ENCODE data around the gene CCDC50. TPM values are rescaled to one million over a fixed set of nuclear protein-coding genes. Genes with fewer than 3 reads are reported as not detected.

The CCDC50 gene
- total RNA-seq, 1 experiment from 2014 or later: 47.8 TPM

DNA sequence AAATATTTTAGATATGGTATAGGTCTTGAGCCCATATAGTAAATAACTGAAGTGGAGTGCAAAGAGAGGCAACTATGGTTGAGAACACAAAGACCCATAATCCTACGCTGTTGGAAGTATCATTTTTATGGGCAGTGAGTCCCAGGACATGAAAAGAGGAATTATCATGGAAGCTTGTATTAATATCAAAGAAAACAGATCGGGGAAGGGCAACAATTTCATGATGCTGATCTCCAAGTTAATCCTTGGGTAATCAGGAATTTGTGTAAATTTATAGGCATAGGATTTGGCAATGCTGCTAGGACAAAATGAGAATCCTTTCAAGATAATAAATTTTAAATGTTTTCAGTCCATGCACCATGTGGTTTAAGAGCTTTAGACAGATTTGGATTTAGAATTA lies 91.6 kb downstream of the CCDC50 start:
- no peak for DNase-seq (ENCODE audit: low read depth, low spot score)
- no peaks in the 10 kb centered on the region for H4K20me1 ChIP-seq (ENCODE audit: insufficient read depth)
- no peaks in the 10 kb centered on the region for H3K79me2 ChIP-seq (ENCODE audit: insufficient read depth, low read length)
- H3K4me1 ChIP-seq (ENCODE audit: control insufficient read depth in 1 of 2, insufficient read depth in 2 of 2, low read length in 2 of 2): no peaks in the 10 kb centered on the region
- no TSS peak for BruUV-seq (replicated peaks)
- H3K9me2 ChIP-seq (ENCODE audit: insufficient read depth): no peaks in the 10 kb centered on the region
- TF ChIP-seq EGR1 (IDR thresholded peaks at IDR 0.05; ENCODE audit: low read depth): no peak
- TF ChIP-seq SIN3A (IDR thresholded peaks at IDR 0.05; ENCODE audit: low read depth): no peak
- intact Hi-C loops (cut with micrococcal nuclease): no loop called here
- ChIA-PET CTCF (interaction anchor here (0.6 kb wide), 1 partner anchor 164 kb away, joined by 3 read pairs; no protein-coding TSS in a partner anchor), POLR2A (no interaction called here), RAD21 (ENCODE audit: low non-redundant PET in 1 of 2, low total read pairs in 2 of 2, uncharacterized antibody in 2 of 2, unreplicated experiment in 2 of 2) (interaction anchor here in 1 of 2 experiments (0.6 kb wide), 1 partner anchor 25 kb away, joined by 3 read pairs; no protein-coding TSS in a partner anchor)
- no peak overlapping the region for H3K27ac ChIP-seq (ENCODE audit: low read depth, low read length)
- no peak overlapping the region for H2AFZ ChIP-seq (ENCODE audit: low read depth, low read length, poor library complexity, severe bottlenecking)
- ATAC-seq: no peak
- H3K4me2 ChIP-seq (ENCODE audit: low read length): no peak overlapping the region
- H3K27me3 ChIP-seq (ENCODE audit: insufficient read depth, low read length): no peaks in the 10 kb centered on the region
- no peak overlapping the region for H3K4me3 ChIP-seq (replicated peaks in 1 of 2; ENCODE audit: low read depth in 1 of 2, low read length in 2 of 2)
- no peaks in the 10 kb centered on the region for H3K36me3 ChIP-seq (ENCODE audit: control insufficient read depth in 1 of 2, insufficient read depth in 2 of 2, low read length in 2 of 2)
- no peaks in the 10 kb centered on the region for H3K9me3 ChIP-seq (ENCODE audit: control insufficient read depth in 1 of 2, insufficient read depth in 1 of 2, low read depth in 1 of 2, low read length in 2 of 2)
- no peak overlapping the region for H3K9ac ChIP-seq (ENCODE audit: low read length)

DNA sequence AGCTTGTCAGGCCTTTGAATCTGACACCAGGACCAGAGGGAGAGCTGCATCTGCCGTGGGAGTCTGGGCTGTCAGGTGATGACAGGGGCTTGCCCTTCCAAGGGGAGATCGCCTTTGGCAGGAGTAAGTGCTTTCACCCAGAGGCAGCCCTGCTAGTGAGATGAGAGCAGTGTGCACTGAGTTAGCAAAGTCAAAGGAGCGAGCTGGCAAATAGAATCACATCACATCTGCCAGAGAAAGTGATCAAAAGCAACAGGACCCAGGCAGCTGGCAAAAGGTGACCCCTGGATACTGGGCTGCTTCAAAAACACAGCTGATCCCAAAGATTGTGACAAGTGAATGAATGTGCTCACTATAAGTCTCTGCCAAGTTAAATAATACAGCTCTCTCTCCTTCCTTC lies 95.7 kb downstream of the CCDC50 start:
- H3K36me3 ChIP-seq (ENCODE audit: control insufficient read depth in 1 of 2, insufficient read depth in 2 of 2, low read length in 2 of 2): no peaks in the 10 kb centered on the region
- ATAC-seq: no peak
- ChIA-PET CTCF (no interaction called here), RAD21 (ENCODE audit: low non-redundant PET in 1 of 2, low total read pairs in 2 of 2, uncharacterized antibody in 2 of 2, unreplicated experiment in 2 of 2) (no interaction called here), POLR2A (no interaction called here)
- BruUV-seq (replicated peaks): no TSS peak
- intact Hi-C loops (cut with micrococcal nuclease): no loop called here
- H3K79me2 ChIP-seq (ENCODE audit: insufficient read depth, low read length): no peaks in the 10 kb centered on the region
- no peak overlapping the region for H3K27ac ChIP-seq (ENCODE audit: low read depth, low read length)
- H3K4me2 ChIP-seq (ENCODE audit: low read length): no peak overlapping the region
- H4K20me1 ChIP-seq (ENCODE audit: insufficient read depth): no peaks in the 10 kb centered on the region
- H3K9me3 ChIP-seq (ENCODE audit: control insufficient read depth in 1 of 2, insufficient read depth in 1 of 2, low read depth in 1 of 2, low read length in 2 of 2): no peaks in the 10 kb centered on the region
- DNase-seq (ENCODE audit: low read depth, low spot score): no peak
- H3K27me3 ChIP-seq (ENCODE audit: insufficient read depth, low read length): no peaks in the 10 kb centered on the region
- H3K4me1 ChIP-seq (ENCODE audit: control insufficient read depth in 1 of 2, insufficient read depth in 2 of 2, low read length in 2 of 2): no peaks in the 10 kb centered on the region
- TF ChIP-seq SP1 (IDR thresholded peaks at IDR 0.05; ENCODE audit: low read depth): no peak
- TF ChIP-seq CEBPB (IDR thresholded peaks at IDR 0.05; ENCODE audit: low read depth): no peak
- no peak for TF ChIP-seq RAD21 (IDR thresholded peaks at IDR 0.05; ENCODE audit: low read depth)
- TF ChIP-seq EZH2 (IDR thresholded peaks at IDR 0.05): no peak
- TF ChIP-seq, protein P1, sequence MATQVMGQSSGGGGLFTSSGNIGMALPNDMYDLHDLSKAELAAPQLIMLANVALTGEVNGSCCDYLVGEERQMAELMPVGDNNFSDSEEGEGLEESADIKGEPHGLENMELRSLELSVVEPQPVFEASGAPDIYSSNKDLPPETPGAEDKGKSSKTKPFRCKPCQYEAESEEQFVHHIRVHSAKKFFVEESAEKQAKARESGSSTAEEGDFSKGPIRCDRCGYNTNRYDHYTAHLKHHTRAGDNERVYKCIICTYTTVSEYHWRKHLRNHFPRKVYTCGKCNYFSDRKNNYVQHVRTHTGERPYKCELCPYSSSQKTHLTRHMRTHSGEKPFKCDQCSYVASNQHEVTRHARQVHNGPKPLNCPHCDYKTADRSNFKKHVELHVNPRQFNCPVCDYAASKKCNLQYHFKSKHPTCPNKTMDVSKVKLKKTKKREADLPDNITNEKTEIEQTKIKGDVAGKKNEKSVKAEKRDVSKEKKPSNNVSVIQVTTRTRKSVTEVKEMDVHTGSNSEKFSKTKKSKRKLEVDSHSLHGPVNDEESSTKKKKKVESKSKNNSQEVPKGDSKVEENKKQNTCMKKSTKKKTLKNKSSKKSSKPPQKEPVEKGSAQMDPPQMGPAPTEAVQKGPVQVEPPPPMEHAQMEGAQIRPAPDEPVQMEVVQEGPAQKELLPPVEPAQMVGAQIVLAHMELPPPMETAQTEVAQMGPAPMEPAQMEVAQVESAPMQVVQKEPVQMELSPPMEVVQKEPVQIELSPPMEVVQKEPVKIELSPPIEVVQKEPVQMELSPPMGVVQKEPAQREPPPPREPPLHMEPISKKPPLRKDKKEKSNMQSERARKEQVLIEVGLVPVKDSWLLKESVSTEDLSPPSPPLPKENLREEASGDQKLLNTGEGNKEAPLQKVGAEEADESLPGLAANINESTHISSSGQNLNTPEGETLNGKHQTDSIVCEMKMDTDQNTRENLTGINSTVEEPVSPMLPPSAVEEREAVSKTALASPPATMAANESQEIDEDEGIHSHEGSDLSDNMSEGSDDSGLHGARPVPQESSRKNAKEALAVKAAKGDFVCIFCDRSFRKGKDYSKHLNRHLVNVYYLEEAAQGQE (IDR thresholded peaks at IDR 0.05; ENCODE audit: low read depth): no peak
- no peak for TF ChIP-seq POLR2A (IDR thresholded peaks at IDR 0.05; ENCODE audit: borderline replicate concordance, extremely low read depth, insufficient read depth, insufficient read length)
- TF ChIP-seq EGR1 (IDR thresholded peaks at IDR 0.05; ENCODE audit: low read depth): no peak
- no peak for TF ChIP-seq ZFX (IDR thresholded peaks at IDR 0.05)
- TF ChIP-seq ELF1 (IDR thresholded peaks at IDR 0.05; ENCODE audit: borderline replicate concordance, low read depth): no peak
- no peak overlapping the region for H3K9ac ChIP-seq (ENCODE audit: low read length)
- H2AFZ ChIP-seq (ENCODE audit: low read depth, low read length, poor library complexity, severe bottlenecking): no peak overlapping the region
- H3K9me2 ChIP-seq (ENCODE audit: insufficient read depth): no peaks in the 10 kb centered on the region
- H3K4me3 ChIP-seq (replicated peaks in 1 of 2; ENCODE audit: low read depth in 1 of 2, low read length in 2 of 2): no peak overlapping the region

Measured in HCT116 (cell line).